Activated CD4-positive, alpha-beta T cell treated with anti-CD3 and anti-CD28 coated beads for 36 hours (primary cell): Measurements from ENCODE around the gene PNPLA6. TPM values are rescaled to one million over a fixed set of nuclear protein-coding genes. Genes with fewer than 3 reads are reported as not detected.
A peak's percentile ranks its signal among the peaks of the same experiment; 100 is the strongest.

Experiments
- ATAC-seq: fragments of 200-7000 bp; cut with Tn5 transposase; one replicate; pipeline ENCODE4 v1.10.0; 2021; ENCODE audit warnings: mild to moderate bottlenecking, moderate library complexity
- CTCF ChIA-PET: fragments of 350-600 bp; sonication (Branson Sonifier 250); formaldehyde crosslinking; loops from one replicate; lab custom pipeline; 2021; ENCODE audit warnings: antibody characterized with exemption; lab: Charles Lee
- POLR2A ChIA-PET: fragments of 350-600 bp; sonication (Branson Sonifier 250); formaldehyde crosslinking; loops from one replicate; lab custom pipeline; 2021; ENCODE audit warnings: antibody characterized with exemption, inconsistent platforms; lab: Charles Lee
- DNase-seq: peaks from one replicate; pipeline ENCODE4 v3.0.0-alpha.2; 2020
- H3K27ac Mint-ChIP-seq: one replicate; pipeline ENCODE4 v1.8.0; 2021; ENCODE audit warnings: mixed read lengths
- H3K27me3 Mint-ChIP-seq: one replicate; pipeline ENCODE4 v1.8.0; 2021; ENCODE audit warnings: mixed read lengths
- H3K36me3 Mint-ChIP-seq: one replicate; pipeline ENCODE4 v1.8.0; 2021; ENCODE audit warnings: low read depth, mixed read lengths
- H3K4me1 Mint-ChIP-seq: one replicate; pipeline ENCODE4 v1.8.0; 2021; ENCODE audit warnings: mixed read lengths
- H3K4me3 Mint-ChIP-seq: one replicate; pipeline ENCODE4 v1.8.0; 2021; ENCODE audit warnings: mild to moderate bottlenecking, moderate library complexity, mixed read lengths
- H3K9me3 Mint-ChIP-seq: one replicate; pipeline ENCODE4 v1.8.0; 2021; ENCODE audit warnings: low read depth, mixed read lengths
- intact Hi-C, 2 experiments: fragments of 100-400 bp; cut with DNase I in 1 of 2; cut with micrococcal nuclease in 1 of 2; formaldehyde crosslinking; loops; one replicate each; pipeline versions ENCODE4 v1.14.2 to v1.15.1; 2022 to 2024; cut with DNase I, micrococcal nuclease
- total RNA-seq, 2 experiments: library from RNA; stranded (reverse); gene quantifications; one replicate each; pipeline ENCODE4 v1.2.3, GENCODE V29; 2021

PNPLA6 gene
- 100 to 1,000 TPM in 1 of 2 experiments, 10 to 100 TPM in 1; 82.2 to 108 TPM for total RNA-seq

GRCh38 chr19:7535047-7535997 is at the start of gene PNPLA6:
TSS of gene PNPLA6 (plus strand) at chr19:7535717. CDS start at chr19:7535789, 72 bp downstream.
- Mint-ChIP-seq H3K4me3 (peak within 1 kb of the TSS; percentile 91), H3K27me3 (no peaks in the 10 kb centered on the region), H3K27ac (peak within 1 kb of the TSS; percentile 84), H3K9me3 (no peaks in the 10 kb centered on the region), H3K36me3 (peaks cover 11% of the 10 kb centered on the region), H3K4me1 (peaks cover 20% of the 10 kb centered on the region)
- DNase-seq (peak; percentile 97), ATAC-seq (peak; percentile 80)
- intact Hi-C loops: loop anchor here (1.0 to 10.0 kb wide), 14 partner anchors 15 to 1171 kb away; partner anchors contain the start of genes CLPP (in 1 of the 2), MAP2K7 (in 1 of the 2), PET100 (in 1 of the 2) and PEX11G (in 1 of the 2)
- CTCF ChIA-PET: interaction anchor here (1.0 to 2.2 kb wide), 4 partner anchors 14 to 168 kb away, joined by 3 to 7 read pairs (median 4); partner anchors contain the start of gene TRAPPC5
- POLR2A ChIA-PET: interaction anchor here (0.5 kb wide), 1 partner anchor 142 kb away, joined by 4 read pairs; no protein-coding TSS in a partner anchor

GRCh38 chr19:7486923-7487322 is 48.6 kb upstream of the PNPLA6 start:
- CTCF ChIA-PET: interaction anchor here (0.7 kb wide), 1 partner anchor 349 kb away, joined by 3 read pairs; no protein-coding TSS in a partner anchor
- Mint-ChIP-seq H3K4me3 (no peak overlapping the region), H3K9me3 (no peaks in the 10 kb centered on the region), H3K36me3 (no peaks in the 10 kb centered on the region), H3K4me1 (peaks cover 17% of the 10 kb centered on the region), H3K27me3 (no peaks in the 10 kb centered on the region), H3K27ac (no peak overlapping the region)
- POLR2A ChIA-PET: no interaction called here
- ATAC-seq (no peak), DNase-seq (no peak)
- intact Hi-C loops: no loop called here

- POLR2A ChIA-PET: no interaction called here
- intact Hi-C loops: loop anchor here in 1 of 2 experiments (1.0 to 2.0 kb wide), 6 partner anchors 17 to 390 kb away; partner anchors contain the start of genes MCOLN1 and PNPLA6
- no peaks in the 10 kb centered on the region for H3K9me3 Mint-ChIP-seq
Observed at GRCh38 chr19:7488736-7489353, 46.7 kb upstream of the PNPLA6 start, which contains the start of gene PEX11G. TSS of gene PEX11G (minus strand) at chr19:7489035. CDS start at chr19:7489010, 25 bp downstream.

GRCh38 chr19:7489609-7490044 is 45.9 kb upstream of the PNPLA6 start:
- peaks cover 20% of the 10 kb centered on the region for H3K4me1 Mint-ChIP-seq
- no peak for DNase-seq
- ChIA-PET POLR2A (no interaction called here), CTCF (no interaction called here)
- H3K27ac Mint-ChIP-seq: no peak overlapping the region
- intact Hi-C loops: loop anchor here in 1 of 2 experiments (1.0 to 2.0 kb wide), 6 partner anchors 17 to 391 kb away; partner anchors contain the start of genes MCOLN1 and PNPLA6
- H3K36me3 Mint-ChIP-seq: no peaks in the 10 kb centered on the region
- H3K4me3 Mint-ChIP-seq: peak overlapping the region; percentile 73
- no peak for ATAC-seq
- H3K9me3 Mint-ChIP-seq: no peaks in the 10 kb centered on the region
- no peaks in the 10 kb centered on the region for H3K27me3 Mint-ChIP-seq

More at GRCh38 chr19:7488736-7489353, 46.7 kb upstream of the PNPLA6 start, which contains the start of gene PEX11G:
- CTCF ChIA-PET: interaction anchor here (0.6 to 0.7 kb wide), 2 partner anchors 15 to 412 kb away, joined by 3 read pairs; no protein-coding TSS in a partner anchor
- ATAC-seq (peak; percentile 88), DNase-seq (peak; percentile 95)
- H3K36me3 Mint-ChIP-seq: no peaks in the 10 kb centered on the region
- H3K4me3 Mint-ChIP-seq: peak within 1 kb of the TSS; percentile 73
- H3K27me3 Mint-ChIP-seq: no peaks in the 10 kb centered on the region
- H3K27ac Mint-ChIP-seq: peak within 1 kb of the TSS; percentile 76
- H3K4me1 Mint-ChIP-seq: peaks cover 20% of the 10 kb centered on the region

GRCh38 chr19:7492142-7492541 is 43.4 kb upstream of the PNPLA6 start:
- ChIA-PET POLR2A (no interaction called here), CTCF (no interaction called here)
- no peaks in the 10 kb centered on the region for H3K36me3 Mint-ChIP-seq
- ATAC-seq (peak; percentile 71), DNase-seq (peak; percentile 82)
- intact Hi-C loops: loop anchor here in 1 of 2 experiments (2.0 kb wide), 1 partner anchor 281 kb away; no protein-coding TSS in a partner anchor
- peaks cover 20% of the 10 kb centered on the region for H3K4me1 Mint-ChIP-seq
- H3K27ac Mint-ChIP-seq: peak overlapping the region; percentile 15
- H3K4me3 Mint-ChIP-seq: no peak overlapping the region
- H3K27me3 Mint-ChIP-seq: peaks cover 7% of the 10 kb centered on the region
- no peaks in the 10 kb centered on the region for H3K9me3 Mint-ChIP-seq

GRCh38 chr19:7492558-7492957 is 43.0 kb upstream of the PNPLA6 start:
- intact Hi-C loops: loop anchor here in 1 of 2 experiments (2.0 kb wide), 1 partner anchor 280 kb away; no protein-coding TSS in a partner anchor
- DNase-seq (no peak), ATAC-seq (no peak)
- Mint-ChIP-seq H3K4me3 (no peak overlapping the region), H3K27me3 (peaks cover 9% of the 10 kb centered on the region), H3K36me3 (no peaks in the 10 kb centered on the region), H3K4me1 (peaks cover 20% of the 10 kb centered on the region), H3K27ac (peak overlapping the region; percentile 15), H3K9me3 (no peaks in the 10 kb centered on the region)
- ChIA-PET CTCF (no interaction called here), POLR2A (no interaction called here)

- POLR2A ChIA-PET: no interaction called here
- no peaks in the 10 kb centered on the region for H3K36me3 Mint-ChIP-seq
- H3K27me3 Mint-ChIP-seq: peaks cover 14% of the 10 kb centered on the region
- peaks cover 14% of the 10 kb centered on the region for H3K4me1 Mint-ChIP-seq
- intact Hi-C loops: no loop called here
- H3K9me3 Mint-ChIP-seq: no peaks in the 10 kb centered on the region
- H3K4me3 Mint-ChIP-seq: no peak overlapping the region
- ATAC-seq (no peak), DNase-seq (no peak)
- CTCF ChIA-PET: interaction anchor here (0.6 kb wide), 4 partner anchors 8 to 159 kb away, joined by 3 read pairs; no protein-coding TSS in a partner anchor
- H3K27ac Mint-ChIP-seq: no peak overlapping the region
Observed at GRCh38 chr19:7494416-7495098, 41.0 kb upstream of the PNPLA6 start.

- Mint-ChIP-seq H3K4me3 (no peak overlapping the region), H3K9me3 (no peaks in the 10 kb centered on the region), H3K27ac (no peak overlapping the region), H3K27me3 (peaks cover 25% of the 10 kb centered on the region), H3K4me1 (peaks cover 7% of the 10 kb centered on the region), H3K36me3 (no peaks in the 10 kb centered on the region)
- ATAC-seq: peak; percentile 41
- DNase-seq: no peak
- intact Hi-C loops: no loop called here
- CTCF ChIA-PET: interaction anchor here (0.6 to 1.2 kb wide), 5 partner anchors 25 to 156 kb away, joined by 3 to 5 read pairs (median 3); partner anchors contain the start of gene MCOLN1
- POLR2A ChIA-PET: no interaction called here
Observed at GRCh38 chr19:7497292-7497691, 38.2 kb upstream of the PNPLA6 start.

GRCh38 chr19:7500811-7501450 is 34.6 kb upstream of the PNPLA6 start:
- POLR2A ChIA-PET: no interaction called here
- H3K4me3 Mint-ChIP-seq: peak overlapping the region; percentile 44

GRCh38 chr19:7502552-7502951 is 33.0 kb upstream of the PNPLA6 start:
- H3K4me3 Mint-ChIP-seq: no peak overlapping the region
- no peaks in the 10 kb centered on the region for H3K36me3 Mint-ChIP-seq
- no peaks in the 10 kb centered on the region for H3K9me3 Mint-ChIP-seq
- H3K27me3 Mint-ChIP-seq: peaks cover 37% of the 10 kb centered on the region
- DNase-seq (no peak), ATAC-seq (no peak)
- CTCF ChIA-PET: interaction anchor here (0.6 kb wide), 1 partner anchor 8 kb away, joined by 3 read pairs; no protein-coding TSS in a partner anchor
- POLR2A ChIA-PET: interaction anchor here (0.5 kb wide), 1 partner anchor 148 kb away, joined by 3 read pairs; no protein-coding TSS in a partner anchor
- peaks cover 13% of the 10 kb centered on the region for H3K4me1 Mint-ChIP-seq
- intact Hi-C loops: no loop called here
- H3K27ac Mint-ChIP-seq: no peak overlapping the region

More at GRCh38 chr19:7500811-7501450, 34.6 kb upstream of the PNPLA6 start:
- no peaks in the 10 kb centered on the region for H3K9me3 Mint-ChIP-seq
- H3K27ac Mint-ChIP-seq: no peak overlapping the region
- H3K36me3 Mint-ChIP-seq: no peaks in the 10 kb centered on the region
- peak; percentile 69 for ATAC-seq
- H3K27me3 Mint-ChIP-seq: peaks cover 37% of the 10 kb centered on the region
- intact Hi-C loops: no loop called here
- DNase-seq: peak; percentile 87
- CTCF ChIA-PET: interaction anchor here (0.8 kb wide), 1 partner anchor 654 kb away, joined by 3 read pairs; no protein-coding TSS in a partner anchor
- peaks cover 8% of the 10 kb centered on the region for H3K4me1 Mint-ChIP-seq
